ENCODE results near the gene PRR23B.

Gene PRR23B

DNA sequence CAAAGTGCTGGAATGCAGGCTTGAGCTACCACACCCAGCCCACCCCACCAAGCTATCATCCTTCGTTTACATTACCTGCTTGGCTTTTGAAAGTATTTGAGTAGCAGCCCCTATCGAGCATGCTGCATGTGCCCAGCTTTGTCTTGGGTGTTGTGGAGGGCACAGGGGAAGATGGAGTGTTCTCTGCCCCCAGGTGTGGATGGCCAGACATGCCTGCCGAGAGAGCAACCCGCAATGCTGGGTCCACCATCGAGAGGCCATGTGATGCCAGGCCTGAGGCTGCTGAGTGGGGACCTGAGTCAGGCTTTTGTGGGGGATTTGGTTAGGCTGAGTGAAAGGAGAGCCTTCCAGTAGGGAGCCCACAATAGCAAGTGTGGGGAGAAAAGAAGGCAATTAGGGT is 47.8 kb downstream of the PRR23B start:
- no peak for DNase-seq

DNA sequence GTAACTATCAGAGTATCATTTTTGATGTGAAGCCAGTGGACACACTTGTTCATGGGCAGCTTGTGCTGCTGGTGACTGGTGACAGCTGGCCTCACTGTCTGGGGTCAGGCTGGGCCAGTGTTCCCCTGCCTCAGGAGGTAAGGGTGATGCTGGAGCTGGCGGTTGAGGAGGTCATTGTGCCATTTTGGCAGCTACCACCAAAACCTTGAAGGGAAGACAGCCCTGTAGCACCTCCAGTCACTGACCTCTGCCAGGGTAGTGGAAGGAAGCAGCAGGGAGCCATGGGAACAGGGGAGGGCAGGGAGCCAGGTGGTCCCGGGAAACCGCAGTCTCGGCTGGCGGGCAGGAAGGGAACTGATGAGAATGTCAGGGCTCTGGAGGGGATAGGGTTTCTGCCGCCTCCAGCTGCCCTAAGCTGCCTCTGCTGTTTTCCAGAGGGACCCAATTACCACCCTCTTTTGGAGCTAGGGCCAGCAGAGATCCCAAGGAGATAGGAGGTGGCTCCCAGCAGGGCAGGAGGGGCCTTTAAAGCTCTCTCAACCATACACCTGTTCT is 48.9 kb downstream of the PRR23B start:
- DNase-seq, result no peak

Data from effector CD4-positive, alpha-beta T cell (primary cell).